Articular chondrocyte of knee joint (primary cell): ENCODE results near the gene TMC1. TPM values are rescaled to one million over a fixed set of nuclear protein-coding genes. Genes with fewer than 3 reads are reported as not detected.

Source experiments
- total RNA-seq: library from RNA; depleted of rRNA; stranded (reverse); fragments of >200 nt; gene quantifications from 2 replicates; pipeline ENCODE4 v1.2.3, GENCODE V29; 2012

TMC1 gene
- 0.39 and 0.76 TPM in 2 replicates for total RNA-seq

GRCh38 chr9:72521416-72521815 is at the start of gene TMC1:
TMC1 (plus strand) TSS chr9:72521608; CDS start chr9:72648649, 127,041 bp downstream.

Other genes starting within 250 kb of the TMC1 start
- gene ZFAND5, start 156.4 kb upstream of the TMC1 start, total RNA-seq = 141 and 176 TPM in 2 replicates